H9 (cell line): Measurements from ENCODE around the gene SUCLG1. TPM values are rescaled to one million over a fixed set of nuclear protein-coding genes. Genes with fewer than 3 reads are reported as not detected.

Experiments used
- DNase-seq: peaks from one replicate; pipeline ENCODE4 v3.0.0-alpha.2; 2017
- H2AFZ ChIP-seq: one replicate; pipeline ENCODE4 v1.6.1; 2013; ENCODE audit warnings: mild to moderate bottlenecking, low read length, control low read depth, moderate library complexity
- H2AK5ac ChIP-seq: 2 replicates; pipeline ENCODE4 v1.6.1; 2013; ENCODE audit warnings: low read length, control low read depth, mixed read lengths; ENCODE audit not compliant: insufficient read length
- H2BK120ac ChIP-seq: one replicate; pipeline ENCODE4 v1.6.1; 2013; ENCODE audit warnings: low read depth, mild to moderate bottlenecking, low read length, control low read depth, inconsistent platforms; ENCODE audit not compliant: poor library complexity, severe bottlenecking
- H2BK12ac ChIP-seq: 2 replicates; pipeline ENCODE4 v1.6.1; 2013; ENCODE audit warnings: low read length, control low read depth, mixed read lengths, low read depth; ENCODE audit not compliant: insufficient read length
- H2BK15ac ChIP-seq: 2 replicates; pipeline ENCODE4 v1.6.1; 2013; ENCODE audit warnings: low read depth, low read length, control low read depth
- H2BK20ac ChIP-seq: one replicate; pipeline ENCODE4 v1.6.1; 2013; ENCODE audit warnings: low read depth, mild to moderate bottlenecking, low read length, control low read depth, inconsistent platforms; ENCODE audit not compliant: poor library complexity, severe bottlenecking
- H2BK5ac ChIP-seq: 2 replicates; pipeline ENCODE4 v1.6.1; 2013; ENCODE audit warnings: low read length, control low read depth, mixed read lengths; ENCODE audit not compliant: insufficient read length
- H3K14ac ChIP-seq: 2 replicates; pipeline ENCODE4 v1.6.1; 2013; ENCODE audit warnings: low read length, control low read depth; ENCODE audit not compliant: insufficient read depth
- H3K18ac ChIP-seq: 2 replicates; pipeline ENCODE4 v1.6.1; 2013; ENCODE audit warnings: low read depth, mild to moderate bottlenecking, mixed read lengths, low read length, control low read depth; ENCODE audit not compliant: insufficient read length
- H3K23ac ChIP-seq: 2 replicates; pipeline ENCODE4 v1.6.1; 2013; ENCODE audit warnings: low read length, control low read depth, mixed read lengths, low read depth; ENCODE audit not compliant: insufficient read length
- H3K23me2 ChIP-seq: 2 replicates; pipeline ENCODE4 v1.6.1; 2013; ENCODE audit warnings: low read depth, mild to moderate bottlenecking, mixed read lengths, low read length, control low read depth; ENCODE audit not compliant: insufficient read length, poor library complexity, severe bottlenecking
- H3K27ac ChIP-seq: 2 replicates; pipeline ENCODE4 v1.5.1; 2013; ENCODE audit warnings: low read length, control low read depth, mixed read lengths, low read depth; ENCODE audit not compliant: insufficient read length
- H3K27me3 ChIP-seq: 2 replicates; pipeline ENCODE4 v1.6.1; 2013; ENCODE audit warnings: low read length, control low read depth, inconsistent platforms; ENCODE audit not compliant: insufficient read depth
- H3K4ac ChIP-seq: 2 replicates; pipeline ENCODE4 v1.6.1; 2013; ENCODE audit warnings: low read depth, mild to moderate bottlenecking, control low read depth, inconsistent platforms, low read length, moderate library complexity
- H3K4me1 ChIP-seq: 2 replicates; pipeline ENCODE4 v1.6.1; 2013; ENCODE audit warnings: low read length, control low read depth, inconsistent platforms; ENCODE audit not compliant: insufficient read depth
- H3K4me2 ChIP-seq: 2 replicates; pipeline ENCODE4 v1.6.1; 2013; ENCODE audit warnings: low read length, control low read depth, mixed read lengths; ENCODE audit not compliant: insufficient read length, insufficient read depth
- H3K56ac ChIP-seq: 2 replicates; pipeline ENCODE4 v1.6.1; 2013; ENCODE audit warnings: low read depth, mild to moderate bottlenecking, mixed read lengths, low read length, control low read depth; ENCODE audit not compliant: insufficient read length
- H3K79me1 ChIP-seq: 2 replicates; pipeline ENCODE4 v1.6.1; 2013; ENCODE audit warnings: low read depth, mild to moderate bottlenecking, moderate library complexity, low read length, control low read depth, inconsistent platforms; ENCODE audit not compliant: insufficient read depth, poor library complexity, severe bottlenecking
- H3K79me2 ChIP-seq: 2 replicates; pipeline ENCODE4 v1.6.1; 2013; ENCODE audit warnings: low read length, control low read depth, inconsistent platforms; ENCODE audit not compliant: insufficient read depth
- H3K9ac ChIP-seq: 2 replicates; pipeline ENCODE4 v1.6.1; 2013; ENCODE audit warnings: low read length, control low read depth, mixed read lengths; ENCODE audit not compliant: insufficient read length; ENCODE audit errors: extremely low read depth
- H3K9me3 ChIP-seq: one replicate; pipeline ENCODE4 v1.6.1; 2013; ENCODE audit warnings: low read depth, low read length, inconsistent platforms; ENCODE audit not compliant: control insufficient read depth
- H3T11ph ChIP-seq: one replicate; pipeline ENCODE4 v1.6.1; 2013; ENCODE audit warnings: mild to moderate bottlenecking, low read length, control low read depth, inconsistent platforms
- H4K20me1 ChIP-seq: one replicate; pipeline ENCODE4 v1.6.1; 2013; ENCODE audit not compliant: control insufficient read depth, insufficient read length, insufficient read depth
- H4K5ac ChIP-seq: 2 replicates; pipeline ENCODE4 v1.6.1; 2013; ENCODE audit warnings: low read depth, mild to moderate bottlenecking, mixed read lengths, low read length, control low read depth; ENCODE audit not compliant: insufficient read length
- H4K8ac ChIP-seq: replicated peaks from 2 replicates; pipeline ENCODE4 v1.6.1; 2013; ENCODE audit warnings: low read length, control low read depth, mixed read lengths, low read depth; ENCODE audit not compliant: insufficient read length
- H4K91ac ChIP-seq: 2 replicates; pipeline ENCODE4 v1.6.1; 2013; ENCODE audit warnings: low read depth, mild to moderate bottlenecking, moderate library complexity, mixed read lengths, low read length, control low read depth; ENCODE audit not compliant: insufficient read length
- H3K27ac Mint-ChIP-seq, 3 experiments: 2 replicates in 2 of 3; 3 replicates in 1 of 3; pipeline ENCODE4 v1.8.0; 2020 to 2021; ENCODE audit warnings: mixed read lengths in 3 of 3, mild to moderate bottlenecking in 1 of 3, moderate library complexity in 1 of 3
- H3K27me3 Mint-ChIP-seq: 2 replicates; pipeline ENCODE4 v1.8.0; 2021; ENCODE audit warnings: low read depth, mild to moderate bottlenecking, moderate library complexity, mixed read lengths
- H3K36me3 Mint-ChIP-seq, 3 experiments: 2 replicates in 2 of 3; 3 replicates in 1 of 3; pipeline ENCODE4 v1.8.0; 2020 to 2021; ENCODE audit warnings: low read depth in 3 of 3, mixed read lengths in 3 of 3; ENCODE audit not compliant: insufficient read depth in 1 of 3
- H3K4me1 Mint-ChIP-seq, 2 experiments: 2 replicates each; pipeline ENCODE4 v1.8.0; 2020; ENCODE audit warnings: mixed read lengths in 2 of 2
- H3K4me3 Mint-ChIP-seq, 2 experiments: 2 replicates in 1 of 2; 3 replicates in 1 of 2; pipeline ENCODE4 v1.8.0; 2020 to 2021; ENCODE audit warnings: mild to moderate bottlenecking in 2 of 2, mixed read lengths in 2 of 2, moderate library complexity in 1 of 2
- H3K9me3 Mint-ChIP-seq, 2 experiments: 2 replicates in 1 of 2; 3 replicates in 1 of 2; pipeline ENCODE4 v1.8.0; 2020; ENCODE audit warnings: mild to moderate bottlenecking in 2 of 2, mixed read lengths in 2 of 2, moderate library complexity in 1 of 2
- CTCF ChIP-seq: fragments of 200-600 bp; sonication (generic); conservative IDR thresholded peaks from 3 replicates; pipeline ENCODE4 v1.8.0; 2021; ENCODE audit warnings: antibody characterized with exemption, mild to moderate bottlenecking
- WGBS: extraction: QIAGEN DNeasy Blood & Tissue Kit; methylation state at CpG from one replicate; pipeline ENCODE4 v1.1.7; 2013; ENCODE audit warnings: missing lambda C conversion rate, low lambda C conversion rate, mixed read lengths; ENCODE audit not compliant: insufficient read length; ENCODE audit errors: extremely low coverage; 5-methylcytosine and 5-hydroxymethylcytosine counted together
- total RNA-seq: library from RNA; stranded (reverse); gene quantifications from 2 replicates; pipeline ENCODE4 v1.2.1, GENCODE V29; 2021

Gene SUCLG1
- total RNA-seq, 1 experiment from 2014 or later = 40.0 TPM

- H3K9me3 ChIP-seq = no peaks in the 10 kb centered on the region
- H3K27me3 ChIP-seq = no peaks in the 10 kb centered on the region
- no CpG with 5 or more reads among the region's 4 CpGs for WGBS
- no peak overlapping the region for H3K27ac ChIP-seq
- H3K14ac ChIP-seq = no peak overlapping the region
- no peaks in the 10 kb centered on the region for H3K79me1 ChIP-seq
- TF ChIP-seq CTCF = no peak
- no peak overlapping the region for H2AK5ac ChIP-seq
- Mint-ChIP-seq H3K4me3 (no peak overlapping the region), H3K9me3 (no peaks in the 10 kb centered on the region), H3K4me1 (peaks cover 3% of the 10 kb centered on the region in 2 experiments; a peak in 1 of 4 replicates), H3K27ac (no peak overlapping the region; a peak in 1 of 7 replicates), H3K27me3 (peaks cover 4% of the 10 kb centered on the region; the same call in 1 of the 2 replicates), H3K36me3 (no peaks in the 10 kb centered on the region)
- H3T11ph ChIP-seq = no peak overlapping the region
- no peak overlapping the region for H2BK15ac ChIP-seq
- no peak overlapping the region for H2AFZ ChIP-seq
- H3K79me2 ChIP-seq = no peaks in the 10 kb centered on the region
- H2BK12ac ChIP-seq = no peak overlapping the region
- no peak overlapping the region for H3K4ac ChIP-seq
- no peak overlapping the region for H4K5ac ChIP-seq
- no peak overlapping the region for H2BK5ac ChIP-seq
- H3K18ac ChIP-seq = no peak overlapping the region
- H4K91ac ChIP-seq = no peak overlapping the region
- H2BK120ac ChIP-seq = no peak overlapping the region
- H4K8ac ChIP-seq = no peak overlapping the region
- no peak overlapping the region for H3K56ac ChIP-seq
- no peaks in the 10 kb centered on the region for H3K23me2 ChIP-seq
- DNase-seq = no peak
- H3K4me1 ChIP-seq = no peaks in the 10 kb centered on the region
- H3K9ac ChIP-seq = no peak overlapping the region
- H3K4me2 ChIP-seq = no peak overlapping the region
- no peak overlapping the region for H2BK20ac ChIP-seq
- no peak overlapping the region for H3K23ac ChIP-seq
- no peaks in the 10 kb centered on the region for H4K20me1 ChIP-seq
These were observed 35.0 kb upstream of the SUCLG1 start for GRCh38 chr2:84494070-84494469.
